ENCODE results near the gene TMEM200B.

DNA sequence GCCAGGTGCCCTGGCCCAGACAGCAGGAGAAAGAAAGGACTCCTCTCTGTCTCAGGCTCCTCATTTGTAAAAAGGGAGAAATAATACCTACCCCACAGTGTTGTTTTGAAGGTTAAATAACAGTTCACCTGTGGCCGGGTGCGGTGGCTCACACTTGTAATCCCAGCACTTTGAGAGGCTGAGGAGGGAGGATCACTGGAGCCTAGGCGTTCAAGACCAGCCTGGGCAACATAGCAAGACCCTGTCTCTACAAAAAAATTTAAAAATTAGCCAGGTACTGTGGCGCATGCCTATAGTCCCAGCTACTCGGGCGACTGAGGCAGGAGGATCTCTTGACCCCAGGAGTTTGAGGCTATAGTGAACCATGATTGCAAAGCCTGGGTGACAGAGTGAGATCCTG, 2.5 kb upstream of the TMEM200B start:
- TF ChIP-seq, protein P1, sequence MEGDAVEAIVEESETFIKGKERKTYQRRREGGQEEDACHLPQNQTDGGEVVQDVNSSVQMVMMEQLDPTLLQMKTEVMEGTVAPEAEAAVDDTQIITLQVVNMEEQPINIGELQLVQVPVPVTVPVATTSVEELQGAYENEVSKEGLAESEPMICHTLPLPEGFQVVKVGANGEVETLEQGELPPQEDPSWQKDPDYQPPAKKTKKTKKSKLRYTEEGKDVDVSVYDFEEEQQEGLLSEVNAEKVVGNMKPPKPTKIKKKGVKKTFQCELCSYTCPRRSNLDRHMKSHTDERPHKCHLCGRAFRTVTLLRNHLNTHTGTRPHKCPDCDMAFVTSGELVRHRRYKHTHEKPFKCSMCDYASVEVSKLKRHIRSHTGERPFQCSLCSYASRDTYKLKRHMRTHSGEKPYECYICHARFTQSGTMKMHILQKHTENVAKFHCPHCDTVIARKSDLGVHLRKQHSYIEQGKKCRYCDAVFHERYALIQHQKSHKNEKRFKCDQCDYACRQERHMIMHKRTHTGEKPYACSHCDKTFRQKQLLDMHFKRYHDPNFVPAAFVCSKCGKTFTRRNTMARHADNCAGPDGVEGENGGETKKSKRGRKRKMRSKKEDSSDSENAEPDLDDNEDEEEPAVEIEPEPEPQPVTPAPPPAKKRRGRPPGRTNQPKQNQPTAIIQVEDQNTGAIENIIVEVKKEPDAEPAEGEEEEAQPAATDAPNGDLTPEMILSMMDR (IDR thresholded peaks at IDR 0.05): no peak
- no peak for TF ChIP-seq POLR2A (IDR thresholded peaks at IDR 0.05)
